Mononuclear cell (primary cell): Measurements from ENCODE around the gene PROS1. TPM values are rescaled to one million over a fixed set of nuclear protein-coding genes. Genes with fewer than 3 reads are reported as not detected.

Source experiments
- H3K27me3 ChIP-seq: 2 replicates; pipeline ENCODE4 v1.6.0; 2011; ENCODE audit warnings: low read length, control low read depth; ENCODE audit not compliant: insufficient read depth
- H3K4me1 ChIP-seq: 2 replicates; pipeline ENCODE4 v1.5.1; 2011; ENCODE audit warnings: mild to moderate bottlenecking, low read length, control low read depth; ENCODE audit not compliant: insufficient read depth
- H3K4me3 ChIP-seq: 2 replicates; pipeline ENCODE4 v1.5.1; 2011; ENCODE audit warnings: mild to moderate bottlenecking, low read length, moderate library complexity
- H3K9me3 ChIP-seq: 2 replicates; pipeline ENCODE4 v1.5.1; 2011; ENCODE audit warnings: low read depth, mild to moderate bottlenecking, control low read depth, low read length
- total RNA-seq: library from RNA; depleted of rRNA; stranded (reverse); fragments of >200 nt; gene quantifications from one replicate; pipeline ENCODE4 v1.2.3, GENCODE V29; 2012

Gene PROS1
- 6.8 TPM for total RNA-seq

DNA sequence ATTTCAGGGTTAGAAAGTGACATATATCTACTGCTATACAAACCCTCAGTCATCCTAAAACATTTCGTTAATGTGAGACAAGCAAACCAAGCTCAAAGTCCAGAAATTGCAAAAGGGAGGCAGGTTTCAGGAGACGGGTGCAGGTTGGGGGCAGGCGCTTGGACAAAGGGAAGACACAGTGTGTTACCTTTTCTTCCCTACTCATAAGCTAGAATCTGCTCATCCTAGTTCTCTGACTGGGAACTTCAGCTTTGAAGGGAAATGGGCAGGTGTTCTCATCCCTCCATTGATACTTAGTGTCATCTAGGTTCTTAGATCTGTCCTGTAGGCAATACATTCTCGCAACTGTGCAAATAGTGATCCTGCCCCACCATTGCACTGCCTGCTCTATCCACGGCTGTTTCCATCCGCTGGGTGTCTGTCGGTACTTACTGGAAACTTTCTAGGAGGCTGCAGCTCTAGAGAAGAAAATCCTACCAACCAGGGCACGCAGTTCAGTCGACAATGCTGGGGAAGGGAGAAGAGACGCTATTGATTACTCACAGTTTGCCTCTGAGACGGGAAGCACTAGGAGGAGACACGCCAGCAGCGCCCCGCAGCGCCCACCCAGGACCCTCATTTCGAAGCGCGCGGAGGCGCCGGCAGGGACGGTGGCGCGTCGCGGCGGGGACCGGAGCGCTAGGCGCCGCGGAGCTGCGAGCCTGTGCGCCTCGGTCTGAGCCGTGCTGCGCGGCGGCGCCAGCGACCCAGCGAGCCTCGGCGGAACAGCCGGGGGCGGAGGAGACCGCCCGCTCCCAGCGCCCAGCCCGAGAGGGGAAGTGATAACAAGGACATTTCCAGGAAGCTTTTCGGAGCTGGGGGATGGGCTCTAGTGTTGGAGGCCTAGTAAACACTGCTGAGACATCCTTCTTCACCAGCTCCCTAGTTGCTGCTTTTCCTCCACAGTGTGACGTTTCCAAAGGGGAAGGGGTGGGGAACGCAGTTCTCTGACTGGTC is at the start of gene PROS1:
Gene PROS1, minus strand, starts transcription at position 766 of the 996 bp plus-strand sequence. Its CDS starts 147 bp downstream, at position 619.
- H3K9me3 ChIP-seq: no peaks in the 10 kb centered on the region
- H3K27me3 ChIP-seq: peaks cover 16% of the 10 kb centered on the region
- H3K4me1 ChIP-seq: peaks cover 13% of the 10 kb centered on the region
- peak within 1 kb of the TSS; percentile 34 for H3K4me3 ChIP-seq

DNA sequence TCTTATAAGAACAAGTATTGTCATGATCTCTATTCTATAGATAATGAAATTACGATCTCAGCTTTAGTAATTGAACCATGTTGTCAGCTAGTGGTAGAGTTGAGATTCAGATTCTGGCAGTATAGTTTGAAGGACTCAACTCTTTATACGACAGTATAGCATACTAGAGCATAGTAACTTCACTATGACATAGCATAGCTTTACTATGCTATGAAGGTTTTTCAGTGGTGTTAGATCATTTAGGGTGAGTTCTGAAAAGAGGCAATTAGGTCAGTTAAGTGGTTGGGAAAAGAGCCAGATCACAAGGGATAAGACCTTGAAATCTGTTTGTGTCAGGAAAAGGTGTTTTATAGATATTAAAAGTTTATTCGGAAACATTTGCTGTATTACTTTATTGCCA is 46.6 kb upstream of the PROS1 start:
- Histone ChIP-seq H3K4me1 (no peaks in the 10 kb centered on the region), H3K27me3 (no peaks in the 10 kb centered on the region), H3K9me3 (no peaks in the 10 kb centered on the region), H3K4me3 (no peak overlapping the region)

GRCh38 chr3:94019659-94020058 is 46.0 kb upstream of the PROS1 start:
- Histone ChIP-seq H3K27me3 (no peaks in the 10 kb centered on the region), H3K9me3 (no peaks in the 10 kb centered on the region), H3K4me3 (no peak overlapping the region), H3K4me1 (no peaks in the 10 kb centered on the region)

GRCh38 chr3:94015025-94015424 is 41.3 kb upstream of the PROS1 start:
- no peaks in the 10 kb centered on the region for H3K4me1 ChIP-seq
- H3K4me3 ChIP-seq: no peak overlapping the region
- no peaks in the 10 kb centered on the region for H3K27me3 ChIP-seq
- H3K9me3 ChIP-seq: no peaks in the 10 kb centered on the region

GRCh38 chr3:94012185-94012584 is 38.5 kb upstream of the PROS1 start:
- no peaks in the 10 kb centered on the region for H3K27me3 ChIP-seq
- H3K4me3 ChIP-seq: no peak overlapping the region
- H3K4me1 ChIP-seq: no peaks in the 10 kb centered on the region
- no peaks in the 10 kb centered on the region for H3K9me3 ChIP-seq

- Histone ChIP-seq H3K4me3 (no peak overlapping the region), H3K27me3 (no peaks in the 10 kb centered on the region), H3K9me3 (no peaks in the 10 kb centered on the region), H3K4me1 (no peaks in the 10 kb centered on the region)
These were observed 37.6 kb upstream of the PROS1 start for GRCh38 chr3:94011233-94011711.

DNA sequence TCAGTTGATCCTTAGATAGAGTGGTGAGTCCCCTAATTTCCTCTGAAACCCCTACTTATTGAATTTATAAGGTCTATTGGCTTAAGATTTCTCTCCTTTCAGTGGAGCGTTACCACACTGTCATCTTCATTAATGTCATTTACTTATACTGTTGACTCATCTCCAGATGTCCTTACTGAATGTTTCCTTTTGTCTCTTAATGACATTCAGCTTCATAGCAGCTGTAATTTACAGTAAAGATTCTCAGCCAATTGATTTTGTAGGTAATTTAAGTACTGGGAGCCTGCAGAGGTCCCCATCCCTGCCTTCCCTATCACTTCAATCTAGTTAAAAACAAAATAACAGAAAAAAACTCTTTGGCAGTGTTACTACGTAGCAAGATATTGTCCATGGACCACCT is 35.9 kb upstream of the PROS1 start:
- H3K9me3 ChIP-seq: no peaks in the 10 kb centered on the region
- no peak overlapping the region for H3K4me3 ChIP-seq
- no peaks in the 10 kb centered on the region for H3K4me1 ChIP-seq
- no peaks in the 10 kb centered on the region for H3K27me3 ChIP-seq

DNA sequence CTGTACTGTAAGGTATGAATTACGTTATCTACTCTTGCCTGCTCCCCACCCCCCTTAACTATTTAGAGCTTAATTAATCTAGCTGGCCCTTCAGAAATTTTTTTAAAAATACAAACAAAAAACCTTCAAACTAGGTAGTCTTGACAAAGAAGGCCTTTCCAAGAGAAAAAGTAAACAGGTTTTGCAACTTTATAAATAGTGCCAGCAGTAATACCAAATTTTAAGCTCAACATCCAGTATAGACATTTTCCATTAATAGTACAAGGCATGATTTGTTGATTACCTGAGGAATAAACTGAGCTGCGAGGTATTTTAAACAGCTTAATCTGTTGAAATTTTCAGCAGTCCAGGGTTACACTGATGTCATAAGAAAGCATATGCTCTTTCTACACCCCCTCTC is 34.6 kb upstream of the PROS1 start:
- Histone ChIP-seq H3K4me1 (no peaks in the 10 kb centered on the region), H3K4me3 (no peak overlapping the region), H3K9me3 (no peaks in the 10 kb centered on the region), H3K27me3 (no peaks in the 10 kb centered on the region)

DNA sequence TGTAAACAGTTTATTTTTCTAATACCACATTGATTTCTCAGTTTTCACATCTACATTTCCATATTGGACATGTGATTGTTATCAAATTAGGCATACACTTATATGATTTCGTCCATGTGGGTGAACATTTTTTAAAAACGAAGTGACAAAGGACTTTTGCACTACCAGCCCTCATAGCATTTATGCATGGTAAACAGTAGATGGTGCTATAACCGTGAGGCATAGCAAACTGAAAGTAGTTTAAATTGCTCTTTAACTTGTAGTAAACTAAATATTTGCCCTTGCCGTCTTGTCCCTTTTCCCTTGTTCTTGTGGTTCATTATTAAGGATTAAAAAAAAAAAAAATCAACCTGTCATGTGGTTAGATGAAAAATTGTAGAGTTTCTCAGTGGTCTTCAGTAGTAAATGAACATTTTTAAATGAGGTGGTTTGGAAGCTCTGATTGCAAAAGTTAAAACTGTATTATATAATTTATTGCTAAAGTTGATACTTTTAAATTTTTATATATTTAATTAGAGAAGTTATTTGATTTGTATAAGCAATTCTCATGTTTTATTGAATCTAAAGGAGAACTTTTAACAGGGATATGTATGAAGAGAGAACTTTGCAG is 30.7 kb upstream of the PROS1 start:
- H3K4me1 ChIP-seq: no peaks in the 10 kb centered on the region
- no peak overlapping the region for H3K4me3 ChIP-seq
- no peaks in the 10 kb centered on the region for H3K27me3 ChIP-seq
- no peaks in the 10 kb centered on the region for H3K9me3 ChIP-seq

DNA sequence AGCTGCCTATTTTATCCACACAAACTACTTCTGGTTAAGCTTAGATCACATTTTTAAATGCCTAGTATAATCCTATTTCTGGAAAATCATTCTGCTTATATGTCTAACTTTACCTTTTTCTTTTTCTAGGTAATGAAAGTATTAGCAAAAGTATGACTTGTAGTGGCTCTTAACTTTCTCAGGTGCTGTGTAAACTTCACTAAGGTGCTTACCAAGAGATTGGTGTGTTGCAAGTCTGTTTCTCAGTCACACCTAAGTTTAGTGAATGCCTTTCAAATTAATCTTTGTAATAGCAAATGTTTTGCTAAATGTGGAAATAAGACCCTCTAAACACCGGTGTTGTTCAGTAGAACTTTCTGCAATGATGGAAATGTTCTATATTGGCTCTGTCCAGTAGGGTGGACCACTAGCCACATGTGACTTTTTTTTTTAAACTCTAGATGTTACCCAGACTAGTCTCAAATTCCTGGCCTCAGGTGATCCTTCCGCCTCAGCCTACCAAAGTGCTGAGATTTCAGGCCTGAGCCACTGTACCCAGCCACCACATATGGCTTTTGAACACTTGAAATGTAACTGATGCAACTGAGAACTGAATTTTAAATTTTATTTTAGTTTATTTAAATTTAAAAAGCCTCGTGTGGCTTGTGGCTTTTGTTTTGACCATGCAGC is 28.3 kb upstream of the PROS1 start:
- H3K4me1 ChIP-seq: no peaks in the 10 kb centered on the region
- H3K27me3 ChIP-seq: no peaks in the 10 kb centered on the region
- no peaks in the 10 kb centered on the region for H3K9me3 ChIP-seq
- H3K4me3 ChIP-seq: no peak overlapping the region

DNA sequence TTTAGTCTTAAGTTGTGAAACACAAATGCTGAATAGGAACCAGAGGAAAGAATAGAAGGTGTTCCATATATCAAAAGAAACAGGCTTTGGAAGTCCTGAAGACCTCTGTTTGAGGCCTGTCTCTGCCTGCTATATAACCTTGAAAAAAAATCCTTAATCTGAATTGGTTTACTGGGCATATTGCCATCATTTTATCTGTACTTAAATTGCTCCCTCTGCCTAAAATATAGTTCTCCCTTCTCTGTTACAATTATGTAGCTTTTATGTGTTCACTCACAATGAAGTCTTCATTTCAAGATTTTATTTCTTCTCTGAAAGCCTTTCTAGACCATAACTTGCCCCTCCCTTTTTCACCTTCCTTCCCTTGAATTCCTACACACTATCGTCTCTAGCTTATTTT is 27.5 kb upstream of the PROS1 start:
- Histone ChIP-seq H3K9me3 (no peaks in the 10 kb centered on the region), H3K27me3 (no peaks in the 10 kb centered on the region), H3K4me3 (no peak overlapping the region), H3K4me1 (no peaks in the 10 kb centered on the region)

DNA sequence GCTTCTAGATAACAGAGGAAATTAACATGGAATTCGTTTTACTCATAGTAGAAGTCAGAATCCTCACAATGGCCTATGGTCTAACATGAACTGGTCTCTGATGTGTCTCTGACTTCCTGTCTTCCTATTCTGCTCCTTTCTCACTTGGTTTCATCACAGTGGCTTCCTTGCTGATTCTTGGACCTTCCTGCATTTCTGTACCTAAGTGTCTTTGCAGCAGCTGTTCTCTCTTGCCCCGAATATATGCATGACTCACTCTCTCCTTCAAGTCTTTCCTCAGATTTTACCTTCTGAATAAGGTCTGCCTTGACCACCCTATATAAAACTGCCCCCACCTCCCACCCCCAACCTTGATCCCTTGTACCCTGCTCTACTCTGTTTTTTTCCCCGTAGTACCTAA is 20.4 kb upstream of the PROS1 start:
- Histone ChIP-seq H3K4me1 (no peaks in the 10 kb centered on the region), H3K9me3 (no peaks in the 10 kb centered on the region), H3K4me3 (no peak overlapping the region), H3K27me3 (no peaks in the 10 kb centered on the region)

GRCh38 chr3:93992207-93992606 is 18.5 kb upstream of the PROS1 start:
- no peaks in the 10 kb centered on the region for H3K4me1 ChIP-seq
- no peaks in the 10 kb centered on the region for H3K27me3 ChIP-seq
- H3K4me3 ChIP-seq: no peak overlapping the region
- H3K9me3 ChIP-seq: no peaks in the 10 kb centered on the region

GRCh38 chr3:93991631-93992030 is 17.9 kb upstream of the PROS1 start:
- no peaks in the 10 kb centered on the region for H3K9me3 ChIP-seq
- no peaks in the 10 kb centered on the region for H3K27me3 ChIP-seq
- H3K4me3 ChIP-seq: no peak overlapping the region
- no peaks in the 10 kb centered on the region for H3K4me1 ChIP-seq

DNA sequence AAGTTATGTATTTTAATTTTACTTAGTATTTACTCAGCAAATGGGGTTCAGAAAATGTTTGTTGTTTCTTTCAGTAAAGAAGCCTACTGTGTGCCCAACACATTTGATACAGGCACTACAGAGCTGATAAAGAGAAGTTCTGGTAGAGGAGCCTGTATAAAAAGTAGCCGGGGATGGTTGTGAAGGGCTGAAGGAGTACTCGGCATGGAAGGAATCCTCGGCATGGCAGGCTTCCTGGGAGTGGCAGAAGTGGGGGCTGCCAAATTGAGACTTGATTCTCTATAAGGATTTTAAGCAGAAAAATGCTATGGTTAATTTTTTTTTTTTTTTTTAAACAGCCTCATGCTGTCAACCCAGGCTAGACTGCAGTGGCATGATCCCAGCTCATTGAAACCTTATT is 15.5 kb upstream of the PROS1 start:
- no peaks in the 10 kb centered on the region for H3K27me3 ChIP-seq
- H3K4me1 ChIP-seq: no peaks in the 10 kb centered on the region
- no peaks in the 10 kb centered on the region for H3K9me3 ChIP-seq
- no peak overlapping the region for H3K4me3 ChIP-seq
